ENCODE measurements around the gene UQCRHL. TPM values are rescaled to one million over a fixed set of nuclear protein-coding genes. Genes with fewer than 3 reads are reported as not detected.
A peak's percentile ranks its signal among the peaks of the same experiment; 100 is the strongest.

Gene UQCRHL
- total RNA-seq, 2 donors from 2014 or later = 2.2 to 2.6 TPM

DNA sequence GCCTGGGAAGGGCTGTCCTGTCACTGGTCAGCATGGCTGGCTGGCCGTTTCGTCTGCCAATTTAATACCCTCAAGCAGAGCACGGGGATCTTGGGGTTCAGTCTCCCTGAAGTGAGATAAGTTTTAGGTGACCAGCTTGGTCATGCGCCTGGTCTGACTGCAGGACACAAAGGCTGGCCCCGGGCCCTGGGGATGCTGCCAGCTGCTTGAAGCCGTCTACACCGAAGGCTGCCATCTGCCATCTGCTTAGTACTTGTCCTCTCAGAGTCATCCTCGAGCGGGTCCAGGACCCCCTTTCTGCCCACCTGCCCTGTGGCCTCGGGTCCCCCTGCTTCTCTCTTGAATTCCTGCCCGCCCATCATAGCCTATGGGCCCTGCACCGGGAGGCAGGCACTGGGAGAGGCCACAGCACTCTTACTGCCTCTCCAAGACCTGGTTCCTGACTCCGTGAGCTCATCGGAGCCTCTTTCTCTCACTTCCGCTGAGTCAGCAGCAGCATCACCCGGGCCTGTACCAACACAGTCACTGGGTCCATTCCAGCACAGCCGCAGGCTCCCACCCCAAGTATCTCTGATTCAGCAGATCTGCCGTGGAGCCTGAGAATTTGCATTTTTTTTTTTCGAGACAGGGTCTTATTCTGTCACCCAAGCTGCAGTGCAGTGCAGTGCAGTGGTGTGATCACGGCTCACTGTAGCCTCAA lies 41.8 kb downstream of the UQCRHL start:
- intact Hi-C loops (cut with DNase I, micrococcal nuclease) = no loop called here
- no peak for ATAC-seq
- DNase-seq = no peak

DNA sequence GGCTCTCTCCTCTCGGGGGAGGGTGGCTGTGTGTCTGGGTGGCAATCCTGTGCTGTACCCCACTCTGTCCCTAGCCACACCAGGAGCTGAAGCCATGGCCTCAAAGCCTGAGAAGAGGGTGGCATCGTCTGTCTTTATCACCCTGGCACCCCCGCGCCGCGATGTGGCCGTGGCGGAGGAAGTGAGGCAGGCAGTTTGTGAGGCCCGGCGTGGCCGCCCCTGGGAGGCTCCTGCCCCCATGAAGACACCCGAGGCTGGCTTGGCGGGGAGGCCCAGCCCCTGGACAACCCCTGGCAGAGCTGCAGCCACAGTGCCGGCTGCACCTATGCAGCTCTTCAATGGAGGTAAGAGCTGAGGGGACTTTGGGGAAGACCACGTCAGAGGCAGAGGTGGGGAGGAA lies 42.6 kb downstream of the UQCRHL start:
- intact Hi-C loops (cut with DNase I, micrococcal nuclease) = no loop called here
- DNase-seq (no peak), ATAC-seq (no peak)

- intact Hi-C loops (cut with DNase I, micrococcal nuclease) = no loop called here
- DNase-seq (peak; percentile 80 to 93), ATAC-seq (peak; percentile 88)
These were observed 43.1 kb downstream of the UQCRHL start for GRCh38 chr1:15764269-15764764.

GRCh38 chr1:15762546-15762945 lies 44.9 kb downstream of the UQCRHL start:
- intact Hi-C loops (cut with DNase I, micrococcal nuclease) = no loop called here
- DNase-seq (no peak), ATAC-seq (no peak)

- intact Hi-C loops (cut with DNase I, micrococcal nuclease) = no loop called here
- no peak for ATAC-seq
- DNase-seq = no peak
These were observed 45.9 kb downstream of the UQCRHL start for GRCh38 chr1:15761366-15762128.

GRCh38 chr1:15760520-15761211 lies 46.8 kb downstream of the UQCRHL start:
- ATAC-seq = no peak
- intact Hi-C loops (cut with DNase I, micrococcal nuclease) = no loop called here
- DNase-seq = no peak

DNA sequence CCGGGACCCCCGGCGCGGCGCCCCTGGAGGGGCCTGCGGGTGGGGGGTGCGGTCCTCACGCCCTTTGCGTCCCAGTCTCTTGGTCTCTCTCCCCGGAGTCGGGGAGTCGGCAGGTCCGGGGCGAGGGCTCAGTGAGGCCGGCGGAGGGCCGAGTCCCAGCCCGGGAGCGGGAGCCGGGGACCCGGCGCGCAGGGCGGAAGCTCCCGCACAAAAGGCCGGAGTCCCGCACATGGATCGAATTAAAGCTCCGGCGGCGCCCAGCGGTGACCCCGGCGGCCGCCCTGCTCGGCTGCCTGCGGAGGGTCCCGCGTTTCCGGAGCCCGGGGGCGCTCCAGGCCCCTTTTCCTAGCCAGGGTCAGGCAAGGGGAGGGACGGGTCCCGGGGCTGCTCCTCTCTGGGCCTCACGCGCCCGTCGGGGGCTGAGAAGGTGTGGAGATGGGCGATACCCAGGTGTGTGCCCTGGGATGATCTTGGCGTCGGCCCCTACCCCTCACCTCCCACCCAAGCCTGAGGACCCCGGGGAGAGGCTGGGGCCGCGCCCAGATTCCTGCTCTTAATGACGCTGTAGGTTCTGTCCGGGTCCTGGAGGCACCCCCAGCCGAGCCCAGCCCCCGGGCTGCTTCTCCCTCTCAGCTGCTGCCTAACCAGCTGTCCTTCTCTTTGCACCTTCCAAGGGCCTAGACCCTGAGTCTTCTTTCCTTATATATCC lies 48.3 kb downstream of the UQCRHL start:
- no peak for DNase-seq
- no peak for ATAC-seq
- intact Hi-C loops (cut with DNase I, micrococcal nuclease) = no loop called here

DNA sequence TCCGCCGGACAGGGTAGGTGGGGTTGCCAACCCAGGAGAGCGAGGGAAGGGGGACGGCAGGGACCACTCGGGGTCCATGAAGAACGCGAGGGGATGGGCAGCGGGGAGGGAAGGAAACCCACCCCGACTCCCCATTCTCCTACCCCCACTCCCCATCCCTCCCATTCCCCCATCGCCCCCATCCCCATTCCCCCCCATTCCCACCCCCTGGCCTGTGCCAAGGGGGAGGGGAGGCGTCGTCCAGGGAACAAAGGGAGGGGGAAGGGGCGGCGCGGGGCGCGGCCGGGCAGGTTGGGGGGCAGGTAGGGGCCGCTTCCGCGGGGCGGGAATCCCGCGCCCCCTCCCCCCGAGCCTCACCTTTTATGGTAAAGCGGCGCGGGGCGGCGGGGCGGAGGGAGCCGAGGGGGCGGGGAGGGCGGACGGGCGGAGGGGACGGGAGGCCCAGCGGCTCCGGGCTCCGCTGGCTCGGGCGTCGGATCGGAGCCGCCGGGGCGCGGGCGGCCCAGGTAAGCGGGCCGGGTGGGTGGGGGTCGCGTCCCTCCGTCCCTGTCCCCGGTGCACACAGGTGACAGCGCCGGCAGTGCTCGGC lies 49.0 kb downstream of the UQCRHL start, which contains the start of gene FBLIM1:
TSS of gene FBLIM1 (plus strand) at position 453 of the 589 bp plus-strand sequence. CDS start 6,189 bp downstream, outside the sequence.
- peak in 1 of 2 donors; percentile 63 for DNase-seq
- ATAC-seq = peak; percentile 6
- intact Hi-C loops (cut with DNase I, micrococcal nuclease) = no loop called here

GRCh38 chr1:15757575-15758342 lies 49.7 kb downstream of the UQCRHL start:
- ATAC-seq (peak; percentile 54), DNase-seq (peak in 1 of 2 donors; percentile 66)
- intact Hi-C loops (cut with DNase I, micrococcal nuclease) = no loop called here

Other genes with a start within 250 kb of the UQCRHL start
- 10 to 100 TPM; 18.4 to 25.1 TPM for gene AGMAT, start 222.6 kb downstream of the UQCRHL start, total RNA-seq
- gene DDI2, start 190.2 kb downstream of the UQCRHL start, total RNA-seq = 10 to 100 TPM; 27.4 to 37.6 TPM
- gene PLEKHM2, start 123.3 kb downstream of the UQCRHL start, total RNA-seq = 10 to 100 TPM; 31.5 to 37.0 TPM
- gene SLC25A34, start 71.4 kb downstream of the UQCRHL start, total RNA-seq = 10 to 100 TPM in 1 of 2 donors, 1 to 10 TPM in 1; 7.9 to 22.6 TPM
- gene TMEM82, start 65.2 kb downstream of the UQCRHL start, total RNA-seq = 10 to 100 TPM; 13.1 to 18.6 TPM
- 100 to 1,000 TPM; 275 to 294 TPM for gene FBLIM1, start 48.9 kb downstream of the UQCRHL start, total RNA-seq
- gene SPEN, start 40.1 kb upstream of the UQCRHL start, total RNA-seq = 10 to 100 TPM; 46.7 to 47.6 TPM
- gene ZBTB17, start 168.5 kb upstream of the UQCRHL start, total RNA-seq = 10 to 100 TPM; 29.1 to 30.0 TPM
- not detected for gene SRARP, start 196.6 kb upstream of the UQCRHL start, total RNA-seq
- gene HSPB7, start 210.4 kb upstream of the UQCRHL start, total RNA-seq = 10 to 100 TPM in 1 of 2 donors, under 1 TPM in 1; 0.73 to 17.6 TPM
- gene CLCNKA, start 214.4 kb upstream of the UQCRHL start, total RNA-seq = 1 to 10 TPM in 1 of 2 donors, under 1 TPM in 1; 0.73 to 1.7 TPM
- gene CLCNKB, start 236.1 kb upstream of the UQCRHL start, total RNA-seq = under 1 TPM in 1 of 2 donors, not detected in 1; 0.14 TPM

Measured in left colon (tissue), 2 donors.